Osteoblast (primary cell): ENCODE results near the gene COL4A1. TPM values are rescaled to one million over a fixed set of nuclear protein-coding genes. Genes with fewer than 3 reads are reported as not detected.

Source experiments
- DNase-seq: peaks from one replicate; pipeline ENCODE4 v3.0.0; 2011; ENCODE audit warnings: low spot score, mixed read lengths; ENCODE audit not compliant: insufficient read length; ENCODE audit errors: missing footprints
- H2AFZ ChIP-seq: 2 replicates; pipeline ENCODE4 v1.6.0; 2011; ENCODE audit warnings: mild to moderate bottlenecking, low read length
- H3K27ac ChIP-seq: 2 replicates; pipeline ENCODE4 v1.5.1; 2011; ENCODE audit warnings: mild to moderate bottlenecking, low read depth, low read length, moderate library complexity
- H3K27me3 ChIP-seq: 2 replicates; pipeline ENCODE4 v1.6.0; 2012; ENCODE audit warnings: mild to moderate bottlenecking, control low read depth, inconsistent platforms, low read length, moderate library complexity; ENCODE audit not compliant: insufficient read depth
- H3K36me3 ChIP-seq: 2 replicates; pipeline ENCODE4 v1.5.1; 2011; ENCODE audit warnings: mild to moderate bottlenecking, low read length, control low read depth, moderate library complexity; ENCODE audit not compliant: insufficient read depth
- H3K4me1 ChIP-seq: 2 replicates; pipeline ENCODE4 v1.5.1; 2011; ENCODE audit warnings: mild to moderate bottlenecking, low read length, control low read depth, moderate library complexity; ENCODE audit not compliant: insufficient read depth
- H3K4me2 ChIP-seq: 2 replicates; pipeline ENCODE4 v1.6.0; 2011; ENCODE audit warnings: mild to moderate bottlenecking, low read length; ENCODE audit not compliant: insufficient read depth
- H3K4me3 ChIP-seq: fragments of 200-600 bp; sonication (generic); 3 replicates; pipeline ENCODE4 v1.5.1; 2012; ENCODE audit warnings: mild to moderate bottlenecking, low read length, inconsistent platforms; ENCODE audit not compliant: insufficient read depth
- H3K79me2 ChIP-seq: 2 replicates; pipeline ENCODE4 v1.6.0; 2012; ENCODE audit warnings: mild to moderate bottlenecking, low read length, control low read depth, inconsistent platforms; ENCODE audit not compliant: insufficient read depth
- H3K9me3 ChIP-seq: 2 replicates; pipeline ENCODE4 v1.5.1; 2011; ENCODE audit warnings: low read depth, low read length, control low read depth
- H4K20me1 ChIP-seq: 2 replicates; pipeline ENCODE4 v1.6.0; 2012; ENCODE audit warnings: mild to moderate bottlenecking, low read length, control low read depth; ENCODE audit not compliant: insufficient read depth
- CTCF ChIP-seq: IDR thresholded peaks from 2 replicates; pipeline ENCODE4 v1.5.1; 2011; ENCODE audit warnings: mild to moderate bottlenecking, low read depth, low read length, moderate library complexity; ENCODE audit errors: extremely low read depth
- total RNA-seq: library from RNA; depleted of rRNA; stranded (reverse); fragments of >200 nt; gene quantifications from 2 replicates; pipeline ENCODE4 v1.2.3, GENCODE V29; 2012

Gene COL4A1
- total RNA-seq, 1 donor, result 412 TPM

GRCh38 chr13:110330491-110331011 is 23.6 kb upstream of the COL4A1 start:
- Histone ChIP-seq H2AFZ (no peak overlapping the region), H3K79me2 (peaks cover 66% of the 10 kb centered on the region), H3K4me2 (peak overlapping the region; percentile 52), H3K27ac (peak overlapping the region; percentile 94), H3K9me3 (no peaks in the 10 kb centered on the region), H3K36me3 (peaks cover 30% of the 10 kb centered on the region), H4K20me1 (peaks cover 12% of the 10 kb centered on the region), H3K4me1 (peaks cover 68% of the 10 kb centered on the region), H3K4me3 (peak overlapping the region; percentile 38), H3K27me3 (no peaks in the 10 kb centered on the region)
- TF ChIP-seq CTCF, result no peak
- peak; percentile 93 for DNase-seq

GRCh38 chr13:110329798-110330461 is 23.0 kb upstream of the COL4A1 start:
- Histone ChIP-seq H3K36me3 (peaks cover 32% of the 10 kb centered on the region), H3K79me2 (peaks cover 70% of the 10 kb centered on the region), H4K20me1 (peaks cover 13% of the 10 kb centered on the region), H2AFZ (no peak overlapping the region), H3K4me2 (peak overlapping the region; percentile 52), H3K27me3 (no peaks in the 10 kb centered on the region), H3K4me1 (peaks cover 68% of the 10 kb centered on the region), H3K27ac (peak overlapping the region; percentile 94), H3K9me3 (no peaks in the 10 kb centered on the region), H3K4me3 (peak overlapping the region; percentile 38)
- TF ChIP-seq CTCF, result no peak
- DNase-seq, result peak; percentile 83

- peaks cover 70% of the 10 kb centered on the region for H3K4me1 ChIP-seq
- H3K4me2 ChIP-seq, result peak overlapping the region; percentile 52
- H3K36me3 ChIP-seq, result peaks cover 32% of the 10 kb centered on the region
- H3K27ac ChIP-seq, result peak overlapping the region; percentile 94
- H3K9me3 ChIP-seq, result no peaks in the 10 kb centered on the region
- peaks cover 16% of the 10 kb centered on the region for H4K20me1 ChIP-seq
- no peak overlapping the region for H3K4me3 ChIP-seq
- no peak for DNase-seq
- peaks cover 70% of the 10 kb centered on the region for H3K79me2 ChIP-seq
- no peak overlapping the region for H2AFZ ChIP-seq
- no peaks in the 10 kb centered on the region for H3K27me3 ChIP-seq
- TF ChIP-seq CTCF, result no peak
Observed at GRCh38 chr13:110329258-110329657, 22.3 kb upstream of the COL4A1 start.

GRCh38 chr13:110328573-110328972 is 21.6 kb upstream of the COL4A1 start:
- Histone ChIP-seq H3K4me3 (no peak overlapping the region), H4K20me1 (peaks cover 19% of the 10 kb centered on the region), H3K4me2 (peak overlapping the region; percentile 52), H3K4me1 (peaks cover 77% of the 10 kb centered on the region), H3K9me3 (no peaks in the 10 kb centered on the region), H2AFZ (no peak overlapping the region), H3K27ac (peak overlapping the region; percentile 94), H3K27me3 (no peaks in the 10 kb centered on the region), H3K36me3 (peaks cover 29% of the 10 kb centered on the region), H3K79me2 (peaks cover 69% of the 10 kb centered on the region)
- no peak for TF ChIP-seq CTCF
- DNase-seq, result no peak
